PC-9 (cell line): ENCODE results near the gene SLC4A1AP.

Experiments
- CTCF ChIP-seq: fragments of 200-600 bp; sonication (generic); conservative IDR thresholded peaks from 2 replicates; pipeline ENCODE4 v1.6.1; 2017; ENCODE audit warnings: mixed run types, antibody characterized with exemption, mild to moderate bottlenecking, moderate library complexity
- EZH2 ChIP-seq: fragments of 200-600 bp; sonication (generic); IDR thresholded peaks from 2 replicates; pipeline ENCODE4 v1.8.0; 2017; ENCODE audit warnings: antibody characterized with exemption, low read depth

- TF ChIP-seq CTCF = no peak; the same call in 1 of the 2 replicates
- TF ChIP-seq EZH2 = no peak
These were observed 71.7 kb downstream of the SLC4A1AP start for GRCh38 chr2:27735263-27735904.
